Heart left ventricle (tissue), 13 donors: Measurements from ENCODE around the gene RNF34.

Source experiments
- CTCF ChIP-seq, 12 donors: fragments of 200-600 bp; sonication (generic) in 4 of 12; IDR thresholded peaks; one replicate each; pipeline versions ENCODE4 v1.5.0 to v1.8.0; 2018 to 2022; ENCODE audit warnings: antibody characterized with exemption in 12 of 12, mild to moderate bottlenecking in 5 of 12
- POLR2A ChIP-seq, 2 donors: fragments of 450-650 bp; IDR thresholded peaks; one replicate each; pipeline ENCODE4 v1.6.1; 2017; ENCODE audit warnings: antibody characterized with exemption in 2 of 2, mild to moderate bottlenecking in 2 of 2, moderate library complexity in 2 of 2
- donor health status: ischemic (EF 13 %, LVEDD 7.1; RV severe dilation, severe dysfunction).
- donor health status: DM: no; HTN: yes; CAD: no.
- donor health status: DM: no; HTN: no; CAD: no.
- donor health status: ischemic (EF 25% LVEDD 6.9; RV normal size, moderate dysfunction).
- donor health status: ischemic (EF 25% LVEDD 5.7; RV mildly dilated, moderate dysfunction).
- donor health status: ischemic (EF 35%, LVEDD 5.7; RV mildly dilated, moderate dysfunction).
- donor health status: nonischemic (EF 11% LVEDD 7.7; RV severe dilation, severe dysfunction).
- donor health status: DM: yes; HTN: yes; CAD: no.
- donor health status: PGD.
- donor health status: ischemic (EF 29% LVEDD 5.4; RV normal size, mild dysfunction).
- donor health status: nonischemic (EF 23%, LVEDD 6.1; RV moderate dilation, normal function).

- TF ChIP-seq CTCF (IDR thresholded peaks at IDR 0.05) (no peak), POLR2A (IDR thresholded peaks at IDR 0.05) (no peak)
These were observed 39.8 kb downstream of the RNF34 start for GRCh38 chr12:121439715-121440114.
